OCI-LY7 (cell line): ENCODE data around the gene PDXK. TPM values are rescaled to one million over a fixed set of nuclear protein-coding genes. Genes with fewer than 3 reads are reported as not detected.

Source experiments
- BruUV-seq: library from RNA; stranded (reverse); fragments of 400-500 nt; replicated peaks from 2 replicates; lab custom pipeline; 2021; lab: Mats Ljungman, UMichigan
- CTCF ChIA-PET: fragments of 300-600 bp; sonication (Branson Sonifier 250); formaldehyde crosslinking; loops from one replicate; lab custom pipeline; 2022; ENCODE audit warnings: antibody characterized with exemption; ENCODE audit not compliant: unreplicated experiment; lab: Charles Lee
- POLR2A ChIA-PET: fragments of 300-600 bp; sonication (Branson Sonifier 250); formaldehyde crosslinking; loops from one replicate; lab custom pipeline; 2022; ENCODE audit warnings: antibody characterized with exemption; lab: Charles Lee
- DNase-seq: peaks from one replicate; pipeline ENCODE4 v3.0.0-alpha.2; 2015; ENCODE audit warnings: low spot score
- H2AFZ ChIP-seq: fragments of 200-600 bp; sonication (generic), shearing (Covaris generic); 2 replicates; pipeline ENCODE4 v1.6.1; 2014; ENCODE audit warnings: mild to moderate bottlenecking, antibody characterized with exemption, low read length, moderate library complexity
- H3K27ac ChIP-seq: fragments of 200-600 bp; sonication (generic); 2 replicates; pipeline ENCODE4 v1.5.1; 2014; ENCODE audit warnings: mixed run types, low read depth, mild to moderate bottlenecking, moderate library complexity, low read length, inconsistent platforms; ENCODE audit not compliant: poor library complexity, severe bottlenecking
- H3K36me3 ChIP-seq: fragments of 200-600 bp; sonication (generic); 2 replicates; pipeline ENCODE4 v1.6.1; 2014; ENCODE audit warnings: mild to moderate bottlenecking, antibody characterized with exemption, low read length, moderate library complexity, mixed read lengths; ENCODE audit not compliant: insufficient read depth
- H3K4me1 ChIP-seq: fragments of 200-600 bp; sonication (generic); 2 replicates; pipeline ENCODE4 v1.5.1; 2014; ENCODE audit warnings: mild to moderate bottlenecking, low read length; ENCODE audit not compliant: insufficient read depth, poor library complexity, severe bottlenecking
- H3K4me2 ChIP-seq: fragments of 200-600 bp; sonication (generic); 2 replicates; pipeline ENCODE4 v1.6.1; 2014; ENCODE audit warnings: mild to moderate bottlenecking, low read length
- H3K4me3 ChIP-seq: fragments of 200-600 bp; sonication (generic); 2 replicates; pipeline ENCODE4 v1.5.1; 2014; ENCODE audit warnings: mild to moderate bottlenecking, low read depth, low read length; ENCODE audit not compliant: poor library complexity, severe bottlenecking
- H3K79me2 ChIP-seq: fragments of 200-600 bp; sonication (generic); 2 replicates; pipeline ENCODE4 v1.6.1; 2016; ENCODE audit warnings: low read depth, mild to moderate bottlenecking, low read length, moderate library complexity, mixed read lengths; ENCODE audit not compliant: insufficient read depth
- H3K9me2 ChIP-seq: fragments of 200-600 bp; sonication (generic); 2 replicates; pipeline ENCODE4 v1.6.1; 2016; ENCODE audit warnings: mild to moderate bottlenecking, low read length, mixed read lengths; ENCODE audit not compliant: insufficient read depth
- H3K9me3 ChIP-seq: fragments of 200-600 bp; sonication (generic); 2 replicates; pipeline ENCODE4 v1.6.1; 2014; ENCODE audit warnings: mild to moderate bottlenecking, mixed run types, low read length, mixed read lengths
- H4K20me1 ChIP-seq: fragments of 200-600 bp; sonication (generic); 2 replicates; pipeline ENCODE4 v1.6.1; 2014; ENCODE audit warnings: mild to moderate bottlenecking, antibody characterized with exemption, low read length, moderate library complexity, mixed read lengths; ENCODE audit not compliant: insufficient read depth
- EZH2phosphoT487 ChIP-seq: fragments of 200-600 bp; sonication (generic); IDR thresholded peaks from 2 replicates; pipeline ENCODE4 v1.6.1; 2018; ENCODE audit warnings: low read depth, borderline replicate concordance, mild to moderate bottlenecking, mixed run types, antibody characterized with exemption, low read length, moderate library complexity, mixed read lengths
- intact Hi-C: fragments of 100-400 bp; cut with micrococcal nuclease; formaldehyde crosslinking; loops from one replicate; pipeline ENCODE4 v1.10.0; 2022; ENCODE audit not compliant: unreplicated experiment
- total RNA-seq, 2 experiments: library from RNA; depleted of rRNA in 1 of 2; stranded (reverse); fragments of >200 nt in 1 of 2; shearing (Covaris generic) in 1 of 2; gene quantifications; 2 replicates each; pipeline ENCODE4 v1.2.3, GENCODE V29; 2014 to 2022
- TF ChIP-seq, protein P1 (sequence below): fragments of 200-600 bp; sonication (generic); conservative IDR thresholded peaks from 2 replicates; pipeline ENCODE4 v1.5.1; 2014; ENCODE audit warnings: mild to moderate bottlenecking, antibody characterized with exemption, low read length, moderate library complexity, mixed read lengths

The PDXK gene
- total RNA-seq, 2 experiments from 2014 or later: 32.8 to 67.0 TPM

DNA sequence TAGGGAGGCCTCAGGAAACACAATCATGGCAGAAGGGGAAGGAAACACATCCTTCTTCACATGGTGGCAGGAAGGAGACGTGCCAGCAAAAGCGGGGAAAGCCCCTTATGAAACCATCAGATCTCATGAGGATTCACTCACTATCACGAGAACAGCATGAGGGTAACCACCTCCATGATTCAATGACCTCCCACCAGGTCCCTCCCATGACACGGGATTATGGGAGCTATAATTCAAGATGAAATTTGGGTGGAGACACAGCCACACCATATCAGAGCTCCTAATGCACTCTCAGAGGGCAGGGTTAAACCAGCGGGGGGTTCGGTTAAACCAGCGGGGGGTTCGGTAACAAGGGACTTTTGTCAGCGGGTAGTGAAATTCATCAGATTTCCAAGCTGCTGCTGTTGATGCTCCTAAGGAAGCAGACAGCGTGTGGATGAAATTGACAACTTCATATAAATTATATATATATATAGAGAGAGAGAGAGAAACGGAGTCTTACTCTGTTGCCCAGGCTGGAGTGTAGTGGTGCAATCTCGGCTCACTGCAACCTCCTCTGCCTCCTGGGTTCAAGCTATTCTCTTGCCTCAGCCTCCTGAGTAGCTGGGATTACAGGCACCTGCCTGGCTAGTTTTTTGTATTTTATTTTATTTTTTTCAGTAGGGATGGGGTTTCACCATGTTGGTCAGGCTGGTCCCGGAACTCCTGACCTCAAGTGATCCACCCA is 52.9 kb downstream of the PDXK start:
- CTCF ChIA-PET: no interaction called here

DNA sequence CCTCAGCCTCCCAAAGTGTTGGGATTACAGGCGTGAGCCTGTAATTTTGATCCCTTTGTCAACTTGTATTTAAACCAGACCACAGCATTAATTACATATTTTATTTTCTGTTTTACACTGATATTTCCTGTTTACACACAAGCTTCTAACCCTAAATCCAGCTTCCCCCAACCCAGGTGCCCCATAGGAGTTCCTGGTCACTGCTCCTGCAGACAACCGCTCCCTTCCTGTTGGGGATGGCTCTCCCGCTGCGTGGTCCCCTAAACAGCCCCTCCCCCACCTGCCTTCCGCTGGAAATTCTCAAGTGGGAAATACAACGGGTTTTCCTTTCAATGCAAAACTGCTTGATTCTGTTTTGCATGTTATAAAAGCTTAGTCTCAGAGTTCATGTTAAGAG is 53.5 kb downstream of the PDXK start:
- Histone ChIP-seq H3K9me2 (no peaks in the 10 kb centered on the region), H3K36me3 (peaks cover 22% of the 10 kb centered on the region), H3K27ac (no peak overlapping the region), H3K4me1 (peaks cover 10% of the 10 kb centered on the region), H4K20me1 (no peaks in the 10 kb centered on the region), H3K4me2 (no peak overlapping the region), H3K79me2 (no peaks in the 10 kb centered on the region), H2AFZ (no peak overlapping the region), H3K9me3 (no peaks in the 10 kb centered on the region), H3K4me3 (no peak overlapping the region)
- ChIA-PET CTCF (no interaction called here), POLR2A (no interaction called here)
- BruUV-seq: no TSS peak
- DNase-seq: no peak
- no peak for TF ChIP-seq EZH2phosphoT487
- TF ChIP-seq, protein P1, sequence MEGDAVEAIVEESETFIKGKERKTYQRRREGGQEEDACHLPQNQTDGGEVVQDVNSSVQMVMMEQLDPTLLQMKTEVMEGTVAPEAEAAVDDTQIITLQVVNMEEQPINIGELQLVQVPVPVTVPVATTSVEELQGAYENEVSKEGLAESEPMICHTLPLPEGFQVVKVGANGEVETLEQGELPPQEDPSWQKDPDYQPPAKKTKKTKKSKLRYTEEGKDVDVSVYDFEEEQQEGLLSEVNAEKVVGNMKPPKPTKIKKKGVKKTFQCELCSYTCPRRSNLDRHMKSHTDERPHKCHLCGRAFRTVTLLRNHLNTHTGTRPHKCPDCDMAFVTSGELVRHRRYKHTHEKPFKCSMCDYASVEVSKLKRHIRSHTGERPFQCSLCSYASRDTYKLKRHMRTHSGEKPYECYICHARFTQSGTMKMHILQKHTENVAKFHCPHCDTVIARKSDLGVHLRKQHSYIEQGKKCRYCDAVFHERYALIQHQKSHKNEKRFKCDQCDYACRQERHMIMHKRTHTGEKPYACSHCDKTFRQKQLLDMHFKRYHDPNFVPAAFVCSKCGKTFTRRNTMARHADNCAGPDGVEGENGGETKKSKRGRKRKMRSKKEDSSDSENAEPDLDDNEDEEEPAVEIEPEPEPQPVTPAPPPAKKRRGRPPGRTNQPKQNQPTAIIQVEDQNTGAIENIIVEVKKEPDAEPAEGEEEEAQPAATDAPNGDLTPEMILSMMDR: no peak
- intact Hi-C loops: loop anchor here (10.0 kb wide), 1 partner anchor 108 kb away; no protein-coding TSS in a partner anchor

More for the DNA sequence above, 52.9 kb downstream of the PDXK start:
- no peaks in the 10 kb centered on the region for H4K20me1 ChIP-seq
- H3K36me3 ChIP-seq: peaks cover 22% of the 10 kb centered on the region
- H3K79me2 ChIP-seq: no peaks in the 10 kb centered on the region
- peaks cover 10% of the 10 kb centered on the region for H3K4me1 ChIP-seq
- POLR2A ChIA-PET: no interaction called here
- no peak overlapping the region for H3K27ac ChIP-seq
- no peak for DNase-seq
- H3K4me3 ChIP-seq: no peak overlapping the region
- no TSS peak for BruUV-seq
- H3K9me2 ChIP-seq: no peaks in the 10 kb centered on the region
- H3K9me3 ChIP-seq: no peaks in the 10 kb centered on the region
- no peak overlapping the region for H3K4me2 ChIP-seq
- intact Hi-C loops: loop anchor here (10.0 kb wide), 1 partner anchor 107 kb away; no protein-coding TSS in a partner anchor
- no peak for TF ChIP-seq EZH2phosphoT487
- TF ChIP-seq, protein P1: no peak
- no peak overlapping the region for H2AFZ ChIP-seq

DNA sequence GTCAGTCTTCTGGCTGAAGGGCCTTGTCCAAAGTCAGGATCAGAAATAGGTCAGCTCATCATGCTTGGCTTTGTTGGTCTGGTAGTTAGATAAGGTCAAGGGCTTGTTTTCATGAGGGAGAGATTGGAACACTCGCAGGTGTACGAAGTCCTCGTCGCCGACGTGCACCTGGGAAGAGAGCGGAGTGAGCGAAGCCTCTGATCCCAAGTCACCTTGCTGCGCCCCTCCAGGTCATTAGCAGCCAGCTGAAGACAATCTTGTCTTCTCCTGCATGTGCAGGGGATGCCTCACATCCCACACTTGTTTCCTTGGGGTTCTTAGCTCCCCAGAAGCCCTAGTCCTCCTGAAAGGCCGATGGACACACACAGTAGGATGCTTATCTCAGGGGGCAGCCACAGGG is 55.2 kb downstream of the PDXK start:
- ChIA-PET CTCF (no interaction called here), POLR2A (interaction anchor here (0.6 kb wide), 1 partner anchor 565 kb away, joined by 3 read pairs; the partner anchor contains the start of gene CFAP410)
- no peak overlapping the region for H3K4me3 ChIP-seq
- peaks cover 20% of the 10 kb centered on the region for H3K4me1 ChIP-seq
- no peak for DNase-seq
- H3K4me2 ChIP-seq: no peak overlapping the region
- intact Hi-C loops: loop anchor here (10.0 kb wide), 1 partner anchor 109 kb away; no protein-coding TSS in a partner anchor
- H4K20me1 ChIP-seq: no peaks in the 10 kb centered on the region
- TSS peak; percentile 89 for BruUV-seq
- no peaks in the 10 kb centered on the region for H3K9me2 ChIP-seq
- TF ChIP-seq, protein P1: no peak
- no peak for TF ChIP-seq EZH2phosphoT487
- peaks cover 22% of the 10 kb centered on the region for H3K36me3 ChIP-seq
- no peaks in the 10 kb centered on the region for H3K79me2 ChIP-seq
- no peak overlapping the region for H3K27ac ChIP-seq
- H3K9me3 ChIP-seq: no peaks in the 10 kb centered on the region
- no peak overlapping the region for H2AFZ ChIP-seq
